CD4-positive, alpha-beta T cell (primary cell): ENCODE results near the gene ANKHD1. TPM values are rescaled to one million over a fixed set of nuclear protein-coding genes. Genes with fewer than 3 reads are reported as not detected.

ENCODE experiments used
- ATAC-seq: fragments of 200-7000 bp; cut with Tn5 transposase; one replicate; pipeline ENCODE4 v1.10.0; 2022; ENCODE audit warnings: mild to moderate bottlenecking; ENCODE audit not compliant: poor library complexity
- CTCF ChIA-PET: fragments of 350-600 bp; sonication (Branson Sonifier 250); formaldehyde crosslinking; loops from one replicate; lab custom pipeline; 2021; ENCODE audit warnings: antibody characterized with exemption, inconsistent platforms; lab: Charles Lee
- POLR2A ChIA-PET: fragments of 350-600 bp; sonication (Branson Sonifier 250); formaldehyde crosslinking; loops from one replicate; lab custom pipeline; 2021; ENCODE audit warnings: antibody characterized with exemption, inconsistent platforms; lab: Charles Lee
- DNase-seq, 14 experiments: peaks; one replicate each; pipeline ENCODE4 v3.0.0-alpha.2; 2013 to 2020; ENCODE audit warnings: mixed read lengths in 2 of 14
- H3K27ac ChIP-seq, 2 donors: one replicate each; pipeline versions ENCODE4 v1.5.1 to v1.7.0; 2013; ENCODE audit warnings: low read length in 2 of 2, low read depth in 1 of 2, mild to moderate bottlenecking in 1 of 2
- H3K27me3 ChIP-seq, 2 experiments: 1 replicate in 1 of 2; 2 replicates in 1 of 2; pipeline versions ENCODE4 v1.6.1 to v1.7.0; 2013; ENCODE audit warnings: low read length in 2 of 2, control low read depth in 1 of 2, mild to moderate bottlenecking in 1 of 2, moderate library complexity in 1 of 2; ENCODE audit not compliant: insufficient read depth in 2 of 2, control insufficient read depth in 1 of 2
- H3K36me3 ChIP-seq: one replicate; pipeline ENCODE4 v1.6.1; 2013; ENCODE audit warnings: low read length, control low read depth; ENCODE audit not compliant: insufficient read depth
- H3K4me1 ChIP-seq: one replicate; pipeline ENCODE4 v1.6.1; 2013; ENCODE audit warnings: low read length, control low read depth; ENCODE audit not compliant: insufficient read depth
- H3K4me3 ChIP-seq: one replicate; pipeline ENCODE4 v1.5.1; 2013; ENCODE audit warnings: mild to moderate bottlenecking, low read length, moderate library complexity
- H3K9me3 ChIP-seq, 2 experiments: 1 replicate in 1 of 2; 2 replicates in 1 of 2; pipeline versions ENCODE4 v1.6.1 to v1.7.0; 2013; ENCODE audit warnings: low read length in 2 of 2, mild to moderate bottlenecking in 2 of 2, control low read depth in 1 of 2, moderate library complexity in 1 of 2; ENCODE audit not compliant: control insufficient read depth in 1 of 2, insufficient read depth in 1 of 2
- H3K27ac Mint-ChIP-seq: one replicate; pipeline ENCODE4 v1.8.0; 2020; ENCODE audit warnings: mixed read lengths
- H3K27me3 Mint-ChIP-seq: one replicate; pipeline ENCODE4 v1.8.0; 2021; ENCODE audit warnings: mixed read lengths
- H3K36me3 Mint-ChIP-seq: one replicate; pipeline ENCODE4 v1.8.0; 2021; ENCODE audit warnings: low read depth, mixed read lengths
- H3K4me1 Mint-ChIP-seq: one replicate; pipeline ENCODE4 v1.8.0; 2021; ENCODE audit warnings: low read depth, mixed read lengths
- H3K4me3 Mint-ChIP-seq: one replicate; pipeline ENCODE4 v1.8.0; 2020; ENCODE audit warnings: mild to moderate bottlenecking, mixed read lengths
- H3K9me3 Mint-ChIP-seq: one replicate; pipeline ENCODE4 v1.8.0; 2020; ENCODE audit warnings: mixed read lengths
- CTCF ChIP-seq: fragments of 200-600 bp; IDR thresholded peaks from one replicate; pipeline ENCODE4 v1.8.0; 2022; ENCODE audit warnings: antibody characterized with exemption, mild to moderate bottlenecking
- intact Hi-C, 2 experiments: fragments of 100-400 bp; cut with DNase I in 1 of 2; cut with micrococcal nuclease in 1 of 2; formaldehyde crosslinking; loops; one replicate each; pipeline versions ENCODE4 v1.15.1 to v1.9.0; 2023 to 2025; cut with DNase I, micrococcal nuclease
- polyA plus RNA-seq, 2 donors: library from polyadenylated mRNA; unstranded; fragments of 120-200 nt; gene quantifications; one replicate each; pipeline ENCODE4 v1.2.1, GENCODE V29; 2013
- total RNA-seq, 174 experiments: library from RNA in 2 of 174; stranded (reverse) in 2 of 174; gene quantifications; one replicate each; pipeline ENCODE4 v1.2.3 and lab custom pipeline; 2021 to 2026

Gene ANKHD1
- total RNA-seq (100 to 1,000 TPM; 202 to 212 TPM), total RNA-seq (lab: John Stamatoyannopoulos, UW) (3.0 to 25.1 (median 9.9) reads per million in 172 experiments)
- polyA plus RNA-seq (2013, experiment 1 of 2), result 137 TPM
- 180 TPM for polyA plus RNA-seq (2013, experiment 2 of 2)

DNA sequence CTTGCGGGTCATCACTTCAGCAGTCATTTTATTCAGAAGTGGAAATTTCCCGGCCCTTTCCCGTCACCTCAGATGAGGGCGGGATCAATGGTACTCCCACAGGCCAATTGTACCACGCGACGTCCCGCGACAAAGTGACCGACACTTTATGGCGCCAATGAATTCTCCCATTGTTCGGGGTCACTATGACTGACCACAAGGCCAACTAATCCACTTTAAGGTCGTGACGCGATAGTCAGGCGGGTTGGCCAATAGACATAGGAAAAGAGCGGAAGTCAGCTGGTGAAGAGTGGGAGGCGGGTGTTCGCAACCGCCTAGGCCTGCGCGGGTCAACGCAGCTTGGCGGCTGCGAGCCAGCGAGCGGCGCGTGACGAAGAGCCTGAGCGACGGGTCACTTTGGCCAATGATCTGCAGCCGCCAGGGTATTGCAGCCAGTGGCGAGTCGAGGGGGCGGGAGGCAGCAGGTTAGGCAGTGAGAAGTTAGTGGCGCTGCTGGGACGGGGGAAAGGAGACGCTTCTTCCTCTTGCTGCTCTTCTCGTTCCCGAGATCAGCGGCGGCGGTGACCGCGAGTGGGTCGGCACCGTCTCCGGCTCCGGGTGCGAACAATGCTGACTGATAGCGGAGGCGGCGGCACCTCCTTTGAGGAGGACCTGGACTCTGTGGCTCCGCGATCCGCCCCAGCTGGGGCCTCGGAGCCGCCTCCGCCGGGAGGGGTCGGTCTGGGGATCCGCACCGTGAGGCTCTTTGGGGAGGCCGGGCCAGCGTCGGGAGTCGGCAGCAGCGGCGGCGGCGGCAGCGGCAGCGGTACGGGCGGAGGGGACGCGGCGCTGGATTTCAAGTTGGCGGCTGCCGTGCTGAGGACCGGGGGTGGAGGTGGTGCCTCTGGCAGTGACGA, at the start of gene ANKHD1:
TSS of gene ANKHD1 (plus strand) at position 472 of the 896 bp plus-strand sequence. CDS start at position 607, 135 bp downstream.
- no peak for TF ChIP-seq CTCF
- H3K27ac Mint-ChIP-seq, result no peak within 1 kb of the TSS
- intact Hi-C loops, result loop anchor here (1.0 to 10.0 kb wide), 11 partner anchors 41 to 1827 kb away; partner anchors contain the start of genes CYSTM1 (in 2 of the 2), EIF4EBP3 (in 2 of the 2), HARS1 (in 1 of the 2) and HARS2 (in 1 of the 2)

GRCh38 chr5:140355546-140355945, 46.1 kb upstream of the ANKHD1 start:
- peaks cover 14% of the 10 kb centered on the region for H3K4me1 ChIP-seq
- Mint-ChIP-seq H3K27ac (no peak overlapping the region), H3K4me3 (no peak overlapping the region), H3K36me3 (no peaks in the 10 kb centered on the region), H3K9me3 (no peaks in the 10 kb centered on the region), H3K27me3 (peaks cover 4% of the 10 kb centered on the region), H3K4me1 (peaks cover 16% of the 10 kb centered on the region)
- no peaks in the 10 kb centered on the region for H3K9me3 ChIP-seq
- H3K4me3 ChIP-seq, result no peak overlapping the region
- H3K36me3 ChIP-seq, result no peaks in the 10 kb centered on the region
- ATAC-seq, result no peak
- ChIA-PET CTCF (interaction anchor here (2.2 to 12.3 kb wide), 2 partner anchors 112 to 116 kb away, joined by 9 to 118 read pairs; no protein-coding TSS in a partner anchor), POLR2A (interaction anchor here (0.8 kb wide), 1 partner anchor 111 kb away, joined by 3 read pairs; no protein-coding TSS in a partner anchor)
- H3K27me3 ChIP-seq, result no peaks in the 10 kb centered on the region
- no peak for DNase-seq
- intact Hi-C loops, result no loop called here
- TF ChIP-seq CTCF, result no peak
- H3K27ac ChIP-seq, result no peak overlapping the region

More for the DNA sequence above, at the start of gene ANKHD1:
- Mint-ChIP-seq H3K27me3 (no peaks in the 10 kb centered on the region), H3K4me3 (no peak within 1 kb of the TSS), H3K4me1 (peaks cover 41% of the 10 kb centered on the region), H3K9me3 (no peaks in the 10 kb centered on the region), H3K36me3 (peaks cover 28% of the 10 kb centered on the region)
- Histone ChIP-seq H3K27me3 (no peaks in the 10 kb centered on the region), H3K36me3 (peaks cover 12% of the 10 kb centered on the region), H3K4me1 (peaks cover 36% of the 10 kb centered on the region), H3K27ac (peak within 1 kb of the TSS; percentile 91 to 96), H3K4me3 (peak within 1 kb of the TSS; percentile 97), H3K9me3 (no peaks in the 10 kb centered on the region)
- ChIA-PET CTCF (interaction anchor here (0.7 to 1.6 kb wide), 6 partner anchors 29 to 294 kb away, joined by 3 to 8 read pairs (median 4); partner anchors contain the start of gene EIF4EBP3), POLR2A (interaction anchor here (0.6 to 4.5 kb wide), 50 partner anchors 9 to 1858 kb away, joined by 3 to 57 read pairs (median 5); partner anchors contain the start of genes APBB3, CD14, CYSTM1 and DELE1)
- peak; percentile 90 to 100 (median 94) for DNase-seq
- ATAC-seq, result peak; percentile 78
